ENCODE measurements around the gene VIPR2. TPM values are rescaled to one million over a fixed set of nuclear protein-coding genes. Genes with fewer than 3 reads are reported as not detected.
"Not testable (repeated sequence)": the region's sequence is repeated elsewhere in the genome, so short reads cannot be mapped to it uniquely, and the experiment has no call there.

VIPR2 gene
- total RNA-seq, 2 donors from 2014 or later = not detected

- H3K27me3 Mint-ChIP-seq = peaks cover 6% of the 10 kb centered on the region
- H3K27ac Mint-ChIP-seq = no peak overlapping the region
- no peak overlapping the region for H3K4me3 Mint-ChIP-seq
These were observed 133.0 kb downstream of the VIPR2 start for GRCh38 chr7:159011722-159012022.

DNA sequence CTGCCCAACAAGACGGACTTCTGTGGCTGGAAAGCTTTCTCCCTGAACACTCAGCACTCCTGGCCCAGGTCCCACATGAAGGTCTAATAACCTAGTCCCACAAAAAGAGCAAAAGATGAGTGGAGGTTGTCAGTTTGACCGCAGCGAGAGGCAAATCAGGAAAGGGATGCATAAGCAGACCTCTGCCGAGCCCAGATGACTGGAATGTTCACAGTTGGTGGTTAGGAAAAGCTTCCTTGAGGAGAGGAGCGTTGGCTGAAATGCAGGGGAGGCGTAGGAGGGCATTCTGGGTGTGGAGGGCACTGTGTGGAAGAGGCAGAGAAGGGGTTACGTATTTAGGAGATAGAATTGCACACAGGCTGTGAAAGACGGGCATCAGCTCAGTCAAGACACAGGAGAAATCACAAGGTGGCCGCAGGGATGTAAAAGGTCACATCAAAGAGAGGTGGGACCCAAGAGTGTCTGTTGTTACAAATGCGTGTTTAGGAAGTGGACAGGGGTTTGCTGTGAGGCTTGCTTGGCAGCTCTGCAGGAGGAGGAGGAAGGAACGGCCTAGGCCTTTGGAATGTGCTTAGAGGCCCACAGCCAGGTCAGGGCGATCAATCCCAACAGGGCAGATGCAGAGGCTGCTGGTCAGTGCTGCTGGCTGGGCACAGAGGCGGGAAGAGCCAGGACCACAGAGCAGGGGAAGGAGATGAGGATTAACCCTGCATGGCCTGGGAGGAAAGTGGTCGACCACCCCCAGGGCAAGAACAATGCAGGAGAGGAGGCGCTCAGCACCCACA, 133.5 kb downstream of the VIPR2 start:
- Mint-ChIP-seq H3K4me3 (no peak overlapping the region), H3K36me3 (ENCODE audit: low read depth) (no peaks in the 10 kb centered on the region), H3K27me3 (peaks cover 6% of the 10 kb centered on the region), H3K27ac (no peak overlapping the region), H3K4me1 (peaks cover 4% of the 10 kb centered on the region)
- no peak for ATAC-seq
- H3K9me3 ChIP-seq (ENCODE audit: control insufficient read depth, low read length, poor library complexity, severe bottlenecking) = no peaks in the 10 kb centered on the region
- DNase-seq = no peak

More at GRCh38 chr7:159011722-159012022, 133.0 kb downstream of the VIPR2 start:
- no peaks in the 10 kb centered on the region for H3K36me3 Mint-ChIP-seq (ENCODE audit: low read depth)
- H3K4me1 Mint-ChIP-seq = peaks cover 4% of the 10 kb centered on the region
- H3K9me3 ChIP-seq (ENCODE audit: control insufficient read depth, low read length, poor library complexity, severe bottlenecking) = no peaks in the 10 kb centered on the region
- DNase-seq = no peak
- ATAC-seq = no peak

- H3K36me3 Mint-ChIP-seq (ENCODE audit: low read depth) = no peaks in the 10 kb centered on the region
- peaks cover 6% of the 10 kb centered on the region for H3K27me3 Mint-ChIP-seq
- no peak overlapping the region for H3K27ac Mint-ChIP-seq
- peaks cover 4% of the 10 kb centered on the region for H3K4me1 Mint-ChIP-seq
- ATAC-seq (no peak), DNase-seq (no peak)
- H3K9me3 ChIP-seq (ENCODE audit: control insufficient read depth, low read length, poor library complexity, severe bottlenecking) = no peaks in the 10 kb centered on the region
- H3K4me3 Mint-ChIP-seq = no peak overlapping the region
These were observed 134.3 kb downstream of the VIPR2 start for GRCh38 chr7:159010411-159010810.

GRCh38 chr7:159009951-159010350, 134.7 kb downstream of the VIPR2 start:
- Mint-ChIP-seq H3K27ac (no peak overlapping the region), H3K4me3 (no peak overlapping the region), H3K4me1 (peaks cover 2% of the 10 kb centered on the region), H3K36me3 (ENCODE audit: low read depth) (no peaks in the 10 kb centered on the region), H3K27me3 (peaks cover 6% of the 10 kb centered on the region)
- no peak for DNase-seq
- no peak for ATAC-seq
- no peaks in the 10 kb centered on the region for H3K9me3 ChIP-seq (ENCODE audit: control insufficient read depth, low read length, poor library complexity, severe bottlenecking)

DNA sequence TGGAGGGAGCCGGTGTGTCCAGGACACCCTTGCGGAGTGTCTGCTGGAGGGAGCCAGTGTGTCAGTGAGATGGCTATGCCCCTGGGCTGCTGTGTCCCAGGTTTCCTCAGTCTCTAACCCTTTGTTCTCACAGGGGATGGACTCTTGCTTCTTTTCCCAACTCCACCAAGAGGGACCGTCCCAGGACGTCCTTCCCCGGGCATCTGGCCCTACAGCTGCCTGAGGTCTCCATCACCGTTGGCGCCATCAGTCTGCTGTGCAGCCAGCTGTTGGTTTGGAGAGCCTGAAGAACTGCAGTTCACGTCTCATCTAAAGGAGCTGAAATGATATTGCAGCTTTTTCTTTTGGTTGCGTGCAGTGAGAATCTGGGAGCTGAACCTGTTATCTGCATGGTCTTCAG, 136.2 kb downstream of the VIPR2 start:
- Mint-ChIP-seq H3K36me3 (ENCODE audit: low read depth) (no peaks in the 10 kb centered on the region), H3K4me1 (peaks cover 2% of the 10 kb centered on the region), H3K27me3 (peaks cover 6% of the 10 kb centered on the region), H3K4me3 (no peak overlapping the region), H3K27ac (no peak overlapping the region)
- no peaks in the 10 kb centered on the region for H3K9me3 ChIP-seq (ENCODE audit: control insufficient read depth, low read length, poor library complexity, severe bottlenecking)
- DNase-seq (no peak), ATAC-seq (no peak)

DNA sequence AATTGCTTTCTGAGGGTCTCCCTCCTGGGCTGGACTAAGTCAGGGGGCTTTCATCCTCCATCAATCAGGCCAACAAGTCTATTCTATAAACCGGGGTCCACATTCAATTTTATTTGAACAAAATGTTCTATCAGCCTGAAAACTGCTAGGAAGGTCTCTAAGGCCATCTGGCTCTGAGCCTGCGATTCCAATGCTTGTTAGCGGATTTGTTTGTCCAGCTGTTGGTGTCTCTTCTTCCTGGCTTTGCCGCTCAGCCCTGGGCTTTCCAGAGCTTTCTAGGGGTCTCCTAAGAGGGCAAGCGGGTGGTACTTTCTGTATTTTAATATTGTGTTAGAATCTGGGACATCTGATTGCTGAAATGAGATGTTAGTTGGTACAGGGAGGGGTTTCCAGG, 136.7 kb downstream of the VIPR2 start:
- Mint-ChIP-seq H3K36me3 (ENCODE audit: low read depth) (no peaks in the 10 kb centered on the region), H3K4me1 (peaks cover 2% of the 10 kb centered on the region), H3K27ac (no peak overlapping the region), H3K4me3 (no peak overlapping the region), H3K27me3 (peaks cover 6% of the 10 kb centered on the region)
- DNase-seq (no peak), ATAC-seq (no peak)
- H3K9me3 ChIP-seq (ENCODE audit: control insufficient read depth, low read length, poor library complexity, severe bottlenecking) = no peaks in the 10 kb centered on the region

DNA sequence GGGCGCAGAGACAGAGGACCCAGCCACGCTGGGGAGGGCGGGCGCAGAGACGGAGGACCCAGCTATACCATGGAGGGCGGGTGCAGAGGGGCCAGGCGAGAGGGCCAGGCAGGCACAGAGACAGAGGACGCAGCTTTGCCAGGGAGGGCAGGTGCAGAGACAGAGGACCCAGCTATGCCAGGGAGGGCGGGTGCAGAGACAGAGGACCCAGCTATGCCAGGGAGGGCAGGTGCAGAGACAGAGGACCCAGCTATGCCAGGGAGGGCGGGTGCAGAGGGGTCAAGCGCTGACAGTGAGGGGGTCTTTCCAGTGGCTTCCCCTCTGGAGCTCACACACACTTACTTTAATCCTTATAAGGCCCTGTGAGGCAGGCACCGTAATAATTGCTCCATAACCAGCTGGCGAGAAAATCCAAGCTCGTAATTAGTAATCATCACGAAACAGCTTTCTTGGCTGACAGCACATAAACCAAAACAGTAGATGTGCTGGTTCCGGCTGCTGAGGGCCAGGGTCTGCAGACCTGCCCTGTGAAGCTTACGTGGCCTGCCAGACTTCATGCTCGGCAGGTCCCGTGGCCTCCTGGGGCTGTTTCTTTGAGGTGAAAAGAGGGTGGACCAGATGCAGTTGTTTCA, 137.2 kb downstream of the VIPR2 start:
- no peak for DNase-seq
- H3K9me3 ChIP-seq (ENCODE audit: control insufficient read depth, low read length, poor library complexity, severe bottlenecking) = no peaks in the 10 kb centered on the region
- Mint-ChIP-seq H3K27ac (no peak overlapping the region), H3K4me1 (peaks cover 2% of the 10 kb centered on the region), H3K36me3 (ENCODE audit: low read depth) (no peaks in the 10 kb centered on the region), H3K27me3 (peaks cover 6% of the 10 kb centered on the region), H3K4me3 (no peak overlapping the region)
- no peak for ATAC-seq

- no peak for ATAC-seq
- H3K36me3 Mint-ChIP-seq (ENCODE audit: low read depth) = no peaks in the 10 kb centered on the region
- H3K27me3 Mint-ChIP-seq = peaks cover 6% of the 10 kb centered on the region
- peak overlapping the region; percentile 22 for H3K4me3 Mint-ChIP-seq
- no peaks in the 10 kb centered on the region for H3K9me3 ChIP-seq (ENCODE audit: control insufficient read depth, low read length, poor library complexity, severe bottlenecking)
- H3K27ac Mint-ChIP-seq = no peak overlapping the region
- DNase-seq = no peak
- peaks cover 2% of the 10 kb centered on the region for H3K4me1 Mint-ChIP-seq
These were observed 138.0 kb downstream of the VIPR2 start for GRCh38 chr7:159006610-159007130.

DNA sequence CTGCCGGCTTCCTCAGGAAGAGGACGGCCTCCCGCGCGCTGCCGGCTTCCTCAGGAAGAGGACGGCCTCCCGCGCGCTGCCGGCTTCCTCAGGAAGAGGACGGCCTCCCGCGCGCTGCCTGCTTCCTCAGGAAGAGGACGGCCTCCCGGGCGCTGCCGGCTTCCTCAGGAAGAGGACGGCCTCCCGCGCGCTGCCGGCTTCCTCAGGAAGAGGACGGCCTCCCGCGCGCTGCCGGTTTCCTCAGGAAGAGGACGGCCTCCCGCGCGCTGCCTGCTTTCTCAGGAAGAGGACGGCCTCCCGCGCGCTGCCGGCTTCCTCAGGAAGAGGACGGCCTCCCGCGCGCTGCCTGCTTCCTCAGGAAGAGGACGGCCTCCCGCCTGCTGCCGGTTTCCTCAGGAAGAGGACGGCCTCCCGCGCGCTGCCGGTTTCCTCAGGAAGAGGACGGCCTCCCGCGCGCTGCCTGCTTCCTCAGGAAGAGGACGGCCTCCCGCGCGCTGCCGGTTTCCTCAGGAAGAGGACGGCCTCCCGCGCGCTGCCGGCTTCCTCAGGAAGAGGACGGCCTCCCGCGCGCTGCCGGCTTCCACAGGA, 138.6 kb downstream of the VIPR2 start:
- not testable (repeated sequence) for H3K36me3 Mint-ChIP-seq (ENCODE audit: low read depth); H3K27me3 Mint-ChIP-seq; H3K27ac Mint-ChIP-seq; H3K9me3 ChIP-seq (ENCODE audit: control insufficient read depth, low read length, poor library complexity, severe bottlenecking); H3K4me1 Mint-ChIP-seq; H3K4me3 Mint-ChIP-seq; ATAC-seq; DNase-seq

DNA sequence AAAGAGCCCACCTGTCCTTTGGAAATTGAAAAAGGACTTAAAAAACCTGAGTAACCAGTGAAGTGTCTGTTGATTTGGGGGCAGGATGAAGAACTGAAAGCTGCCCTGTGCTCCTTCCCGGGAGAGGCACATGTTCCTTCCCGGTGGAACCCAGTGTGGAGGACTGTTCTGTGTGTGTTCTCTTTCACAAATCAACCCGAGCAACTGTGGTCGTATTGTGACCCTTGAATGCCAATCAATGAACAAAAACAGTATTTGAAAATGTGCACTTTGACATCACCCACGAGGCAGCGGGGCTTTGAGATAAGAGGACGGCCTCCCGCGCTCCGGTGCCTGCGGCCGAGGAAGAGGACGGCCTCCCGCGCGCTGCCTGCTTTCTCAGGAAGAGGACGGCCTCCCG, 139.0 kb downstream of the VIPR2 start:
- H3K9me3 ChIP-seq (ENCODE audit: control insufficient read depth, low read length, poor library complexity, severe bottlenecking) = no peaks in the 10 kb centered on the region
- Mint-ChIP-seq H3K4me1 (no peaks in the 10 kb centered on the region), H3K4me3 (peak overlapping the region; percentile 5), H3K27ac (peak overlapping the region; percentile 29), H3K36me3 (ENCODE audit: low read depth) (no peaks in the 10 kb centered on the region), H3K27me3 (no peaks in the 10 kb centered on the region)
- no peak for ATAC-seq
- no peak for DNase-seq

DNA sequence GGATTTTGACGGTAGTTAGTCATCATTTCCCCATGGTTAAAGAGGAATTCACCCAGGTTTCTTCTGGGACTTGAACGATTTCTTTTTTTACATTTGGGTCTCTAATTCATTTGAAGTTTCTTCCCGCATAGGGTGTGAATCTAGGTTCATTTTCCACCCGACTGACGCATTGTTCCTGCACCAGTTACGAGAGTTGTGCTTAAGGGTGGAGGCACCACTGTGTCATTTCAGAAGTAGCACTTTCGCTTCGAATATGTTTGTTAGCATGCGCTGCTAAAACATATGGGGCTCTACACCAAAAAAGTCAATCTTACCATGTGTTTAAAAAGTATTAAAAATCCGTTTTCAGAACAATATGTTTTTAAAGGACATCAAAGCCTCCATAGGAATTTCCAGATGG, 140.3 kb downstream of the VIPR2 start:
- H3K9me3 ChIP-seq (ENCODE audit: control insufficient read depth, low read length, poor library complexity, severe bottlenecking) = no peaks in the 10 kb centered on the region
- H3K4me1 Mint-ChIP-seq = no peaks in the 10 kb centered on the region
- no peak overlapping the region for H3K4me3 Mint-ChIP-seq
- DNase-seq = no peak
- H3K27me3 Mint-ChIP-seq = peaks cover 7% of the 10 kb centered on the region
- peak overlapping the region; percentile 29 for H3K27ac Mint-ChIP-seq
- no peaks in the 10 kb centered on the region for H3K36me3 Mint-ChIP-seq (ENCODE audit: low read depth)
- ATAC-seq = no peak

DNA sequence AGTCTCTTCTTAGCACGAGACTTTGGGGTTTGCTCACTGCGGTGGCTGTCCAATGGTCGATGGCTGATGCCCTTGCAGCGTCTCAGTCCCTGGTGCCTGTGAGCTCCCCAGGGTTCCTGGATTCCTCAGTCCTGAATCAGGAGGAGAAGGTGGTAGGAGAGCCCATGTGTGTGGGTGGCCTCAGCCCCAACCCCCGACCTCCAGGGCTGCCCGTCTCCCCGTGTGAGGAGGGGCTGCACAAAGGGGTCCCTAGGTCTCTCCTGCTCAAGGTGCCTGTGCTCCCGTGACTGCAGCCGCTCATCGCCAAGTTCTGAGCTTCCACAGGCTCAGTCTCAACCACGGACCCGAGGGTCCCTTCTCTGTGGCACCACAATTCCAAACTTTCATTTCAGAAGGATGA, 142.9 kb downstream of the VIPR2 start:
- Mint-ChIP-seq H3K27ac (no peak overlapping the region), H3K27me3 (peaks cover 12% of the 10 kb centered on the region), H3K36me3 (ENCODE audit: low read depth) (no peaks in the 10 kb centered on the region), H3K4me1 (no peaks in the 10 kb centered on the region), H3K4me3 (no peak overlapping the region)
- H3K9me3 ChIP-seq (ENCODE audit: control insufficient read depth, low read length, poor library complexity, severe bottlenecking) = no peaks in the 10 kb centered on the region
- DNase-seq (no peak), ATAC-seq (no peak)

DNA sequence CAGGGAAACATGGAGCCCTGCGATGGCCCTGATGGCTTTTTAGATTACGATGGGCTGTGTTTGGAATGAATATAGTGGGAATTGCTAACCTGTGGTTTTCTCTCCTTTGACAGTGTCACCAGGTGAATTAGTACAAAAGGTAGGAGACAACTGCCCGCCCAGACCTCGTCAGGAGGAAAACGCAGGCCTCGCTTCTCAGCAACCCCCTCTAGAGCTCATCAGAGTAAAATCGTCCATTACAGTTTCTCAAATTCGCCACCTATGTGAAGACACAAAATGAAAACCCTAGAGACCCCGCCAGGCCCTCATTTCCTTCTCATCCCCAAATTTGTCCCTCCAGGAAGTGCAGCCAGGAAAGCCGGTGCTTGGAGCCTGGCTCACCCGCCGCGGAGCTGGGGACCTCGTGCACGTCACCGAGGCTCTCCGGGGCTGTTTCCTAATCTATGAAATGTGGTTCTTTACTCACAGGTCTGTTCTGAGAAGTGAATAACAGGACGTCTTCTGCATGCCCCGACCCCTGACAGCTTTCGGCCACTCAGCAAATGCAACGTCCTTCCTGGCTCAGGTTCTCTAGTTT, 143.7 kb downstream of the VIPR2 start:
- H3K4me3 Mint-ChIP-seq = no peak overlapping the region
- H3K9me3 ChIP-seq (ENCODE audit: control insufficient read depth, low read length, poor library complexity, severe bottlenecking) = no peaks in the 10 kb centered on the region
- H3K4me1 Mint-ChIP-seq = no peaks in the 10 kb centered on the region
- DNase-seq (no peak), ATAC-seq (no peak)
- H3K36me3 Mint-ChIP-seq (ENCODE audit: low read depth) = no peaks in the 10 kb centered on the region
- H3K27me3 Mint-ChIP-seq = peaks cover 14% of the 10 kb centered on the region
- no peak overlapping the region for H3K27ac Mint-ChIP-seq
